ENCODE measurements around the gene FA2H. TPM values are rescaled to one million over a fixed set of nuclear protein-coding genes. Genes with fewer than 3 reads are reported as not detected.

Gene FA2H
- total and polyA plus RNA-seq, 2 donors (not counting 1 experiment from before 2014, with no cell fraction given): not detected

DNA sequence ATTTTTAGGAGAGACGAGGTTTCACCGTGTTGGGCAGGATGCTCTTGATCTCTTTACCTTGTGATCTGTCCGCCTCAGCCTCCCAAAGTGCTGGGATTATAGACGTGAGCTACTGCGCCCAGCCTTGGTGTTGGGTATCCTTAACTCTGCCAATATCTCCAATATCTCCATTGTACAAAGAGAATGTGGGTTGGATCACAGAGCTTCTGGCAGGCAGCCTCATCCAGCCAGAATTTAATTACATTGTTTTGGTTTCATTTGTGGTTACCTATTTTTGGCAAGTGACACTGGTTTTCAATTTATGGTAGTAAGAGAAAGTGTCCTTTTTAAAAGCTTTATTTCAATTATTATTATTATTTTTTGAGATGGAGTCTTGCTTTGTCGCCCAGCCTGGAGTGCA, 93.9 kb downstream of the FA2H start:
- Histone ChIP-seq H4K20me1 (ENCODE audit: control insufficient read depth, extremely low read depth, insufficient read depth, low read length) (no peaks in the 10 kb centered on the region), H3K79me2 (ENCODE audit: control insufficient read depth, insufficient read depth, low read length) (no peaks in the 10 kb centered on the region), H3K4me2 (ENCODE audit: extremely low read depth, insufficient read depth, low read length) (no peak overlapping the region), H3K27ac (ENCODE audit: insufficient read depth, low read length) (no peak overlapping the region), H2AFZ (ENCODE audit: low read length) (no peak overlapping the region), H3K4me3 (replicated peaks in 1 of 4; ENCODE audit: control extremely low read depth in 1 of 4, insufficient read depth in 1 of 4, low read depth in 3 of 4, low read length in 4 of 4) (no peak overlapping the region), H3K9me3 (ENCODE audit: control insufficient read depth, insufficient read depth, low read depth, low read length) (no peaks in the 10 kb centered on the region), H3K36me3 (ENCODE audit: control insufficient read depth, insufficient read depth, low read length) (no peaks in the 10 kb centered on the region), H3K9ac (ENCODE audit: insufficient read depth, low read length) (no peak overlapping the region), H3K4me1 (ENCODE audit: control insufficient read depth, extremely low read depth, insufficient read depth, low read length) (no peaks in the 10 kb centered on the region), H3K27me3 (ENCODE audit: control insufficient read depth, insufficient read depth, low read length) (no peaks in the 10 kb centered on the region)
- TF ChIP-seq EZH2 (IDR thresholded peaks at IDR 0.05; ENCODE audit: low read length, missing control alignments): no peak
- TF ChIP-seq, protein P1, sequence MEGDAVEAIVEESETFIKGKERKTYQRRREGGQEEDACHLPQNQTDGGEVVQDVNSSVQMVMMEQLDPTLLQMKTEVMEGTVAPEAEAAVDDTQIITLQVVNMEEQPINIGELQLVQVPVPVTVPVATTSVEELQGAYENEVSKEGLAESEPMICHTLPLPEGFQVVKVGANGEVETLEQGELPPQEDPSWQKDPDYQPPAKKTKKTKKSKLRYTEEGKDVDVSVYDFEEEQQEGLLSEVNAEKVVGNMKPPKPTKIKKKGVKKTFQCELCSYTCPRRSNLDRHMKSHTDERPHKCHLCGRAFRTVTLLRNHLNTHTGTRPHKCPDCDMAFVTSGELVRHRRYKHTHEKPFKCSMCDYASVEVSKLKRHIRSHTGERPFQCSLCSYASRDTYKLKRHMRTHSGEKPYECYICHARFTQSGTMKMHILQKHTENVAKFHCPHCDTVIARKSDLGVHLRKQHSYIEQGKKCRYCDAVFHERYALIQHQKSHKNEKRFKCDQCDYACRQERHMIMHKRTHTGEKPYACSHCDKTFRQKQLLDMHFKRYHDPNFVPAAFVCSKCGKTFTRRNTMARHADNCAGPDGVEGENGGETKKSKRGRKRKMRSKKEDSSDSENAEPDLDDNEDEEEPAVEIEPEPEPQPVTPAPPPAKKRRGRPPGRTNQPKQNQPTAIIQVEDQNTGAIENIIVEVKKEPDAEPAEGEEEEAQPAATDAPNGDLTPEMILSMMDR (conservative IDR thresholded peaks at IDR 0.05 in 1 of 2, IDR thresholded peaks at IDR 0.05 in 1 of 2; ENCODE audit: low read depth in 1 of 2, low read length in 2 of 2): no peak
- no peak for DNase-seq (ENCODE audit: low read depth in 2 of 2)

DNA sequence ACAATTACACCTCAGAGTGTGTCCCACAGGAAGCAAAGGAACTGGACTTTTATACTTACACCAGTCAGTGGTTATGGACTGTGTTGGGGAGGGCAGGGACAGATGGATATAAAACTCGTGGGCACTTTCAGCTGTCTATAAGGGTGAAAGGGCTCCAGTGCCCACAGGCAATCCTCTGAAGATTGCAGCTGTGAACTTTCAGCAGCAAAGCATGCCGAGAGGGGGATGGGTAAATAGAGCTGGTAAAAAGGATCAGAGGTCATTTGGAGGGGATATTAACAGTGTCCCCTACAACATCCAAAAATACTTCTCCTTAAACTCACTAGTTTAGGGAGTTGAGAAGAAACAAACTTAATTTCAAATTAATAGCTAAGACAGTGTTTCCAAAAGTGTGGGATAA, 94.6 kb downstream of the FA2H start:
- Histone ChIP-seq H3K4me2 (ENCODE audit: extremely low read depth, insufficient read depth, low read length) (no peak overlapping the region), H3K4me3 (replicated peaks in 1 of 4; ENCODE audit: control extremely low read depth in 1 of 4, insufficient read depth in 1 of 4, low read depth in 3 of 4, low read length in 4 of 4) (no peak overlapping the region), H3K9me3 (ENCODE audit: control insufficient read depth, insufficient read depth, low read depth, low read length) (no peaks in the 10 kb centered on the region), H3K27me3 (ENCODE audit: control insufficient read depth, insufficient read depth, low read length) (no peaks in the 10 kb centered on the region), H3K27ac (ENCODE audit: insufficient read depth, low read length) (no peak overlapping the region), H3K9ac (ENCODE audit: insufficient read depth, low read length) (no peak overlapping the region), H4K20me1 (ENCODE audit: control insufficient read depth, extremely low read depth, insufficient read depth, low read length) (no peaks in the 10 kb centered on the region), H2AFZ (ENCODE audit: low read length) (no peak overlapping the region), H3K36me3 (ENCODE audit: control insufficient read depth, insufficient read depth, low read length) (no peaks in the 10 kb centered on the region), H3K4me1 (ENCODE audit: control insufficient read depth, extremely low read depth, insufficient read depth, low read length) (no peaks in the 10 kb centered on the region), H3K79me2 (ENCODE audit: control insufficient read depth, insufficient read depth, low read length) (no peaks in the 10 kb centered on the region)
- no peak for DNase-seq (ENCODE audit: low read depth in 2 of 2)
- TF ChIP-seq, protein P1 (conservative IDR thresholded peaks at IDR 0.05 in 1 of 2, IDR thresholded peaks at IDR 0.05 in 1 of 2; ENCODE audit: low read depth in 1 of 2, low read length in 2 of 2): no peak
- TF ChIP-seq EZH2 (IDR thresholded peaks at IDR 0.05; ENCODE audit: low read length, missing control alignments): no peak

DNA sequence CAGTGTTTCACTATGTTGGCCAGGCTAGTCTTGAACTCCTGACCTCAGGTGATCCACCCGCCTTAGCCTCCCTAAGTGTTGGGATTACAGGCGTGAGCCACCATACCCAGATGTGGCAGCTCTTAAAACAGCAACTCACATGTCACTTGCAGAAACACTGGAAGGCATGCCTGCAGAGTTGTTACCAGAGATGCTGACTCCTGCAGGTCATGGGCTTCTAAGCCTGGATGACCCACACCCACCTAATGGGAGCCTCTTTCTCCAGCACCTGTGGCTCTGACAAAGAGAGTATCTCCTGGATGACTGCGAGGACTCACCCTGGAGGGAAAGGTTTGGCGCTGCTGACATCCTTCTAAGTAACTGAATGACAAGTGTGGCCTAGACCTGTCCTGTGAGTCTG, 96.8 kb downstream of the FA2H start:
- Histone ChIP-seq H3K27me3 (ENCODE audit: control insufficient read depth, insufficient read depth, low read length) (no peaks in the 10 kb centered on the region), H3K9me3 (ENCODE audit: control insufficient read depth, insufficient read depth, low read depth, low read length) (no peaks in the 10 kb centered on the region), H4K20me1 (ENCODE audit: control insufficient read depth, extremely low read depth, insufficient read depth, low read length) (no peaks in the 10 kb centered on the region), H3K79me2 (ENCODE audit: control insufficient read depth, insufficient read depth, low read length) (no peaks in the 10 kb centered on the region), H3K4me1 (ENCODE audit: control insufficient read depth, extremely low read depth, insufficient read depth, low read length) (no peaks in the 10 kb centered on the region), H3K4me3 (replicated peaks in 1 of 4; ENCODE audit: control extremely low read depth in 1 of 4, insufficient read depth in 1 of 4, low read depth in 3 of 4, low read length in 4 of 4) (no peak overlapping the region), H3K9ac (ENCODE audit: insufficient read depth, low read length) (no peak overlapping the region), H3K4me2 (ENCODE audit: extremely low read depth, insufficient read depth, low read length) (no peak overlapping the region), H2AFZ (ENCODE audit: low read length) (no peak overlapping the region), H3K36me3 (ENCODE audit: control insufficient read depth, insufficient read depth, low read length) (no peaks in the 10 kb centered on the region), H3K27ac (ENCODE audit: insufficient read depth, low read length) (no peak overlapping the region)
- no peak for TF ChIP-seq EZH2 (IDR thresholded peaks at IDR 0.05; ENCODE audit: low read length, missing control alignments)
- TF ChIP-seq, protein P1 (conservative IDR thresholded peaks at IDR 0.05 in 1 of 2, IDR thresholded peaks at IDR 0.05 in 1 of 2; ENCODE audit: low read depth in 1 of 2, low read length in 2 of 2): no peak
- no peak for DNase-seq (ENCODE audit: low read depth in 2 of 2)
